A549 (cell line): Measurements from ENCODE around the gene FAM124B. TPM values are rescaled to one million over a fixed set of nuclear protein-coding genes. Genes with fewer than 3 reads are reported as not detected.
A peak's percentile ranks its signal among the peaks of the same experiment; 100 is the strongest.

Source experiments
- ATAC-seq, 2 experiments: fragments of 200-7000 bp in 1 of 2; fragments of >200 bp in 1 of 2; cut with Nextera tagmentation in 1 of 2; cut with Tn5 transposase in 1 of 2; 3 replicates each; pipeline versions ENCODE4 v1.8.0 to v1.9.1; 2018 to 2020; ENCODE audit warnings: mild to moderate bottlenecking in 1 of 2, moderate library complexity in 1 of 2
- CTCF ChIA-PET: fragments of 300-600 bp; sonication (Branson Sonifier 250); formaldehyde crosslinking; extraction: SDS; loops from one replicate; lab custom pipeline; 2021; ENCODE audit warnings: antibody characterized with exemption, inconsistent platforms; lab: Yijun Ruan, JAX
- POLR2A ChIA-PET: fragments of 350-600 bp; formaldehyde crosslinking; extraction: SDS; loops from one replicate; lab custom pipeline; 2021; ENCODE audit warnings: antibody characterized with exemption, inconsistent platforms; lab: Yijun Ruan, JAX
- DNase-seq, 2 experiments: peaks; one replicate each; pipeline versions ENCODE4 v3.0.0 to v3.0.0-alpha.2; 2011 to 2016; ENCODE audit warnings: low read depth in 1 of 2, low spot score in 1 of 2
- FAIRE-seq: peaks from 2 replicates; lab custom pipeline; 2011; peaks lifted over from hg19 to GRCh38; lab: Jason Lieb, UNC
- H3K27ac ChIP-seq, 2 experiments: fragments of >200 bp; sonication (Bioruptor Twin); formaldehyde crosslinking; 3 replicates each; pipeline ENCODE4 v1.5.1; 2016 to 2017
- H3K4me1 ChIP-seq: fragments of >200 bp; sonication (Bioruptor Twin); formaldehyde crosslinking; 3 replicates; pipeline ENCODE4 v1.6.1; 2016
- H3K4me2 ChIP-seq: fragments of >200 bp; sonication (Bioruptor Twin); formaldehyde crosslinking; 3 replicates; pipeline ENCODE4 v1.6.1; 2016
- H3K4me3 ChIP-seq: fragments of >200 bp; sonication (Bioruptor Twin); formaldehyde crosslinking; 3 replicates; pipeline ENCODE4 v1.5.1; 2016
- H3K9me3 ChIP-seq: fragments of >200 bp; sonication (Bioruptor Twin); formaldehyde crosslinking; 3 replicates; pipeline ENCODE4 v1.6.1; 2016
- CBX2 ChIP-seq: fragments of 200-600 bp; sonication (generic); IDR thresholded peaks from 2 replicates; pipeline ENCODE4 v1.6.1; 2016; ENCODE audit warnings: low read depth, mild to moderate bottlenecking, borderline replicate concordance
- CHD2 ChIP-seq: fragments of 150-350 bp; IDR thresholded peaks from 2 replicates; pipeline ENCODE4 v1.6.1; 2014; ENCODE audit warnings: low read length; ENCODE audit not compliant: partially characterized antibody
- EHF ChIP-seq: fragments of 250-450 bp; sonication (Bioruptor Pico); IDR thresholded peaks from 2 replicates; pipeline ENCODE4 v1.5.0; 2020; ENCODE audit warnings: mild to moderate bottlenecking
- FOSB ChIP-seq: fragments of 250-450 bp; sonication (Bioruptor Pico); IDR thresholded peaks from 2 replicates; pipeline ENCODE4 v1.5.0; 2020; ENCODE audit warnings: mild to moderate bottlenecking, moderate library complexity
- FOXS1 ChIP-seq: fragments of 250-450 bp; sonication (Bioruptor Pico); IDR thresholded peaks from 2 replicates; pipeline ENCODE4 v1.5.0; 2020; ENCODE audit warnings: mild to moderate bottlenecking, moderate library complexity
- HDAC2 ChIP-seq: fragments of 200-600 bp; sonication (generic); IDR thresholded peaks from 2 replicates; pipeline ENCODE4 v1.6.1; 2016
- HOXB13 ChIP-seq: fragments of 250-450 bp; sonication (Bioruptor Pico); IDR thresholded peaks from 2 replicates; pipeline ENCODE4 v1.5.0; 2020; ENCODE audit warnings: low read depth, mild to moderate bottlenecking, moderate library complexity
- KDM5A ChIP-seq: fragments of 200-600 bp; sonication (generic); IDR thresholded peaks from 2 replicates; pipeline ENCODE4 v1.6.1; 2016; ENCODE audit warnings: antibody characterized with exemption, mild to moderate bottlenecking
- MAFK ChIP-seq: fragments of 450-650 bp; IDR thresholded peaks from 2 replicates; pipeline ENCODE4 v1.6.1; 2014; ENCODE audit not compliant: partially characterized antibody
- MAZ ChIP-seq: fragments of 150-350 bp; IDR thresholded peaks from 2 replicates; pipeline ENCODE4 v1.6.1; 2014; ENCODE audit warnings: antibody characterized with exemption, low read depth, low read length, borderline replicate concordance
- NR3C1 ChIP-seq: fragments of >200 bp; sonication (Bioruptor Twin); formaldehyde crosslinking; IDR thresholded peaks from 3 replicates; pipeline ENCODE4 v1.6.1; 2017
- PHF8 ChIP-seq: fragments of 200-600 bp; sonication (generic); IDR thresholded peaks from 2 replicates; pipeline ENCODE4 v1.6.1; 2016; ENCODE audit warnings: low read depth, mild to moderate bottlenecking, antibody characterized with exemption, moderate library complexity, borderline replicate concordance
- POLR2AphosphoS2 ChIP-seq: conservative IDR thresholded peaks from 2 replicates; pipeline ENCODE4 v1.6.1; 2012; ENCODE audit warnings: low read length, improper control_type of control experiment, inconsistent platforms
- RAD21 ChIP-seq, 2 experiments: fragments of >200 bp in 1 of 2; sonication (Bioruptor Twin) in 1 of 2; formaldehyde crosslinking in 1 of 2; IDR thresholded peaks in 1 of 2; conservative IDR thresholded peaks in 1 of 2; 2 replicates in 1 of 2; 3 replicates in 1 of 2; pipeline ENCODE4 v1.6.1; 2012 to 2018; ENCODE audit warnings: inconsistent platforms in 1 of 2
- RARB ChIP-seq: fragments of 250-450 bp; sonication (Bioruptor Pico); IDR thresholded peaks from 2 replicates; pipeline ENCODE4 v1.8.0; 2021; ENCODE audit warnings: mild to moderate bottlenecking, moderate library complexity
- SMC3 ChIP-seq: fragments of >200 bp; sonication (Bioruptor Twin); formaldehyde crosslinking; IDR thresholded peaks from 3 replicates; pipeline ENCODE4 v1.6.1; 2018; ENCODE audit warnings: inconsistent platforms
- SREBF2 ChIP-seq: fragments of 450-650 bp; IDR thresholded peaks from 2 replicates; pipeline ENCODE4 v1.6.1; 2014; ENCODE audit warnings: mild to moderate bottlenecking, moderate library complexity
- TFCP2L1 ChIP-seq: fragments of 250-450 bp; sonication (Bioruptor Pico); IDR thresholded peaks from 2 replicates; pipeline ENCODE4 v1.5.0; 2021; ENCODE audit warnings: mild to moderate bottlenecking
- ZSCAN20 ChIP-seq: fragments of 250-450 bp; sonication (Bioruptor Pico); IDR thresholded peaks from 2 replicates; pipeline ENCODE4 v1.8.0; 2022; ENCODE audit warnings: mild to moderate bottlenecking, moderate library complexity
- WGBS: methylation state at CpG from one replicate; pipeline ENCODE4 v1.1.6; 2017; ENCODE audit errors: missing lambda C conversion rate; 5-methylcytosine and 5-hydroxymethylcytosine counted together
- polyA plus RNA-seq, 4 experiments: library from polyadenylated mRNA; depleted of rRNA in 3 of 4; stranded (reverse); fragments of >200 nt; fragmentation: RNase III in 1 of 4; extraction: RNeasy Plus Mini Kit Qiagen cat#74134 plus additional on column Dnase treatment in 1 of 4; gene quantifications; 2 replicates in 3 of 4; 3 replicates in 1 of 4; pipeline ENCODE4 v1.2.3, GENCODE V29; 2011 to 2017
- TF ChIP-seq, protein P1 (sequence below): fragments of >200 bp; sonication (Bioruptor Twin); formaldehyde crosslinking; IDR thresholded peaks from 3 replicates; pipeline ENCODE4 v1.5.1; 2016
- TF ChIP-seq, protein P2 (sequence below): fragments of 250-450 bp; sonication (Bioruptor Pico); IDR thresholded peaks from 2 replicates; pipeline ENCODE4 v1.5.0; 2021; ENCODE audit warnings: mild to moderate bottlenecking, moderate library complexity, borderline replicate concordance
- TF ChIP-seq, protein P3 (sequence below): IDR thresholded peaks from 2 replicates; pipeline ENCODE4 v1.6.1; 2012
- TF ChIP-seq, protein P4 (sequence below): IDR thresholded peaks from 2 replicates; pipeline ENCODE4 v1.6.1; 2012
- TF ChIP-seq, protein P5 (sequence below): fragments of >200 bp; sonication (Bioruptor Twin); formaldehyde crosslinking; IDR thresholded peaks from 3 replicates; pipeline ENCODE4 v1.6.1; 2016
- TF ChIP-seq, protein P6 (sequence below): fragments of 200-600 bp; sonication (generic); IDR thresholded peaks from 2 replicates; pipeline ENCODE4 v1.6.1; 2016; ENCODE audit warnings: antibody characterized with exemption, mild to moderate bottlenecking, moderate library complexity

FAM124B gene
- polyA plus RNA-seq, 2 of the 4 experiments (the other 2 are of a cell fraction): not detected

DNA sequence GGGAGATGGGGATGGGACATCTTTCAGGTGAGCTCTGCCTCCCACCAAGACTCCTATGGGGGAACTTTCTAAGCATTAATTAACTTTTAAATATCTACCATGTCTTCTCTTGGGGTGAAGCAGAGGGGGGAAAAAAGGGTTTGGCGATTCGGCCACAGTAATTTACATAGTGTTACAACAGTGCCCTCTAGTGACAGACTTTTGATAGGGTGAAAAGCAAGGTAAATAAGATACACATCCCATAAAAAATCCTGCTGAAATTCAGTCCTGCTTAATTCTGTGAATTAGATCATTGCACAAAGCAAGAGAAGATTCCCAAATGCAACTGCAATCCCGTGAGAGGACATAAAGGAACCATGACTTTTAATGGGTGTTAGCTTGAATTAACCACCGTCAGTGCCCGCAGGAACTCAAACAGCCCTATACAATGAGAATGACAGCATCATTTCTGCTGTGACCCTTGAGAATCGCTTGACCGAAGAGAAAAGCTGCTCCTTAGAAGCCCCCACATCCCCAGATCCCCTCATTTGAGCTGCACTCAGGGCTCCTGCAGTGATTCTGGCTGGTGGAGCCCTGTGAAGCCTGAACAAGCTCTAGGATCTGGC is 32.8 kb downstream of the FAM124B start:
- H3K4me2 ChIP-seq: no peak overlapping the region
- CTCF ChIA-PET: interaction anchor here (0.6 to 3.0 kb wide), 48 partner anchors 9 to 420 kb away, joined by 3 to 24 read pairs (median 4); partner anchors contain the start of gene FAM124B
- no peak overlapping the region for H3K4me3 ChIP-seq
- 31% methylated on average over 7 of the region's 7 CpGs for WGBS
- DNase-seq (peak; percentile 15 to 47), FAIRE-seq (no peak), ATAC-seq (peak; percentile 64 to 78; a peak in 3 of 6 replicates)
- POLR2A ChIA-PET: no interaction called here
- H3K4me1 ChIP-seq: no peaks in the 10 kb centered on the region
- H3K27ac ChIP-seq: no peak overlapping the region
- TF ChIP-seq ZSCAN20 (CRISPR knock-in tag) (no peak), SMC3 (peak; percentile 71), POLR2AphosphoS2 (no peak), PHF8 (no peak), TFCP2L1 (CRISPR knock-in tag) (no peak), MAZ (no peak), HDAC2 (no peak), EHF (CRISPR knock-in tag) (no peak), RAD21 (conservative IDR thresholded peaks at IDR 0.05 in 1 of 2, IDR thresholded peaks at IDR 0.05 in 1 of 2) (peak; percentile 64 to 74)
- TF ChIP-seq, protein P1, sequence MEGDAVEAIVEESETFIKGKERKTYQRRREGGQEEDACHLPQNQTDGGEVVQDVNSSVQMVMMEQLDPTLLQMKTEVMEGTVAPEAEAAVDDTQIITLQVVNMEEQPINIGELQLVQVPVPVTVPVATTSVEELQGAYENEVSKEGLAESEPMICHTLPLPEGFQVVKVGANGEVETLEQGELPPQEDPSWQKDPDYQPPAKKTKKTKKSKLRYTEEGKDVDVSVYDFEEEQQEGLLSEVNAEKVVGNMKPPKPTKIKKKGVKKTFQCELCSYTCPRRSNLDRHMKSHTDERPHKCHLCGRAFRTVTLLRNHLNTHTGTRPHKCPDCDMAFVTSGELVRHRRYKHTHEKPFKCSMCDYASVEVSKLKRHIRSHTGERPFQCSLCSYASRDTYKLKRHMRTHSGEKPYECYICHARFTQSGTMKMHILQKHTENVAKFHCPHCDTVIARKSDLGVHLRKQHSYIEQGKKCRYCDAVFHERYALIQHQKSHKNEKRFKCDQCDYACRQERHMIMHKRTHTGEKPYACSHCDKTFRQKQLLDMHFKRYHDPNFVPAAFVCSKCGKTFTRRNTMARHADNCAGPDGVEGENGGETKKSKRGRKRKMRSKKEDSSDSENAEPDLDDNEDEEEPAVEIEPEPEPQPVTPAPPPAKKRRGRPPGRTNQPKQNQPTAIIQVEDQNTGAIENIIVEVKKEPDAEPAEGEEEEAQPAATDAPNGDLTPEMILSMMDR: peak; percentile 84
- TF ChIP-seq, protein P2, sequence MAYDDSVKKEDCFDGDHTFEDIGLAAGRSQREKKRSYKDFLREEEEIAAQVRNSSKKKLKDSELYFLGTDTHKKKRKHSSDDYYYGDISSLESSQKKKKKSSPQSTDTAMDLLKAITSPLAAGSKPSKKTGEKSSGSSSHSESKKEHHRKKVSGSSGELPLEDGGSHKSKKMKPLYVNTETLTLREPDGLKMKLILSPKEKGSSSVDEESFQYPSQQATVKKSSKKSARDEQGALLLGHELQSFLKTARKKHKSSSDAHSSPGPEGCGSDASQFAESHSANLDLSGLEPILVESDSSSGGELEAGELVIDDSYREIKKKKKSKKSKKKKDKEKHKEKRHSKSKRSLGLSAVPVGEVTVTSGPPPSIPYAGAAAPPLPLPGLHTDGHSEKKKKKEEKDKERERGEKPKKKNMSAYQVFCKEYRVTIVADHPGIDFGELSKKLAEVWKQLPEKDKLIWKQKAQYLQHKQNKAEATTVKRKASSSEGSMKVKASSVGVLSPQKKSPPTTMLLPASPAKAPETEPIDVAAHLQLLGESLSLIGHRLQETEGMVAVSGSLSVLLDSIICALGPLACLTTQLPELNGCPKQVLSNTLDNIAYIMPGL: no peak
- no peaks in the 10 kb centered on the region for H3K9me3 ChIP-seq

DNA sequence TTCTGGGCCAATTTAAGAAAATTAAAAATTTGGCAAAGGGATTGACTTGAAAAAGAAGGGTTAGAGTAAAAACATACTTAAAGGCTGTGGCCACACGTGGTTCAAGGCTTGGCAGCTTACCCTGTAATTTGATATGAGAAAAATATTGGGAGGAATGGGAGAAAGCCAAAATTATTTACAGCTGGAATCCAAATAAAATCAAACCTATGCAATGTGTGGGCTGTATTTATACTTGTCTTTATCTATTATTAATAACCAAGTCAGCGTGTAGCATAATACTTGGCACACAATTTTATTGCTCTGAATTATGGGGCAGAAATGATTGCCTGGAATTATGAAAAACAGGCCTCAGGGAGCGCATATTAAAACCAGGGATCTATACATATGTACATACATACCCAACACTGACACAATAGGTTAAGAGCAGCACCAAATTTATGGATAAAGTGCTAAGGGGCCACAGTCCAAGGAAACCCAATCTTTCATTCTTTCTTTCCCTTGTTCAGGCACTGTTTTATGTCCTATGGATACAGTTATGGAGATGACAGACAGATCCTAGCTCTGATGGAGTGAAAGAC is 35.6 kb downstream of the FAM124B start:
- no peak for TF ChIP-seq MAFK
- no peak for TF ChIP-seq TFCP2L1 (CRISPR knock-in tag)
- no peak for TF ChIP-seq CHD2
- TF ChIP-seq, protein P3, sequence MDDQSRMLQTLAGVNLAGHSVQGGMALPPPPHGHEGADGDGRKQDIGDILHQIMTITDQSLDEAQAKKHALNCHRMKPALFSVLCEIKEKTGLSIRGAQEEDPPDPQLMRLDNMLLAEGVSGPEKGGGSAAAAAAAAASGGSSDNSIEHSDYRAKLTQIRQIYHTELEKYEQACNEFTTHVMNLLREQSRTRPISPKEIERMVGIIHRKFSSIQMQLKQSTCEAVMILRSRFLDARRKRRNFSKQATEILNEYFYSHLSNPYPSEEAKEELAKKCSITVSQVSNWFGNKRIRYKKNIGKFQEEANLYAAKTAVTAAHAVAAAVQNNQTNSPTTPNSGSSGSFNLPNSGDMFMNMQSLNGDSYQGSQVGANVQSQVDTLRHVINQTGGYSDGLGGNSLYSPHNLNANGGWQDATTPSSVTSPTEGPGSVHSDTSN: no peak
- TF ChIP-seq RARB (CRISPR knock-in tag): no peak
- TF ChIP-seq HDAC2: no peak
- no peak for TF ChIP-seq PHF8
- TF ChIP-seq HOXB13: no peak
- TF ChIP-seq EHF (CRISPR knock-in tag): no peak
- TF ChIP-seq, protein P4, sequence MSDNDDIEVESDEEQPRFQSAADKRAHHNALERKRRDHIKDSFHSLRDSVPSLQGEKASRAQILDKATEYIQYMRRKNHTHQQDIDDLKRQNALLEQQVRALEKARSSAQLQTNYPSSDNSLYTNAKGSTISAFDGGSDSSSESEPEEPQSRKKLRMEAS: no peak
- TF ChIP-seq, protein P5, sequence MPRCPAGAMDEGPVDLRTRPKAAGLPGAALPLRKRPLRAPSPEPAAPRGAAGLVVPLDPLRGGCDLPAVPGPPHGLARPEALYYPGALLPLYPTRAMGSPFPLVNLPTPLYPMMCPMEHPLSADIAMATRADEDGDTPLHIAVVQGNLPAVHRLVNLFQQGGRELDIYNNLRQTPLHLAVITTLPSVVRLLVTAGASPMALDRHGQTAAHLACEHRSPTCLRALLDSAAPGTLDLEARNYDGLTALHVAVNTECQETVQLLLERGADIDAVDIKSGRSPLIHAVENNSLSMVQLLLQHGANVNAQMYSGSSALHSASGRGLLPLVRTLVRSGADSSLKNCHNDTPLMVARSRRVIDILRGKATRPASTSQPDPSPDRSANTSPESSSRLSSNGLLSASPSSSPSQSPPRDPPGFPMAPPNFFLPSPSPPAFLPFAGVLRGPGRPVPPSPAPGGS: no peak
- TF ChIP-seq CBX2: no peak
- no peak for TF ChIP-seq FOSB (CRISPR knock-in tag)
- TF ChIP-seq KDM5A: no peak
- no peak for TF ChIP-seq FOXS1
- TF ChIP-seq MAZ: no peak
- TF ChIP-seq SREBF2: no peak
- TF ChIP-seq NR3C1: no peak
- TF ChIP-seq, protein P6, sequence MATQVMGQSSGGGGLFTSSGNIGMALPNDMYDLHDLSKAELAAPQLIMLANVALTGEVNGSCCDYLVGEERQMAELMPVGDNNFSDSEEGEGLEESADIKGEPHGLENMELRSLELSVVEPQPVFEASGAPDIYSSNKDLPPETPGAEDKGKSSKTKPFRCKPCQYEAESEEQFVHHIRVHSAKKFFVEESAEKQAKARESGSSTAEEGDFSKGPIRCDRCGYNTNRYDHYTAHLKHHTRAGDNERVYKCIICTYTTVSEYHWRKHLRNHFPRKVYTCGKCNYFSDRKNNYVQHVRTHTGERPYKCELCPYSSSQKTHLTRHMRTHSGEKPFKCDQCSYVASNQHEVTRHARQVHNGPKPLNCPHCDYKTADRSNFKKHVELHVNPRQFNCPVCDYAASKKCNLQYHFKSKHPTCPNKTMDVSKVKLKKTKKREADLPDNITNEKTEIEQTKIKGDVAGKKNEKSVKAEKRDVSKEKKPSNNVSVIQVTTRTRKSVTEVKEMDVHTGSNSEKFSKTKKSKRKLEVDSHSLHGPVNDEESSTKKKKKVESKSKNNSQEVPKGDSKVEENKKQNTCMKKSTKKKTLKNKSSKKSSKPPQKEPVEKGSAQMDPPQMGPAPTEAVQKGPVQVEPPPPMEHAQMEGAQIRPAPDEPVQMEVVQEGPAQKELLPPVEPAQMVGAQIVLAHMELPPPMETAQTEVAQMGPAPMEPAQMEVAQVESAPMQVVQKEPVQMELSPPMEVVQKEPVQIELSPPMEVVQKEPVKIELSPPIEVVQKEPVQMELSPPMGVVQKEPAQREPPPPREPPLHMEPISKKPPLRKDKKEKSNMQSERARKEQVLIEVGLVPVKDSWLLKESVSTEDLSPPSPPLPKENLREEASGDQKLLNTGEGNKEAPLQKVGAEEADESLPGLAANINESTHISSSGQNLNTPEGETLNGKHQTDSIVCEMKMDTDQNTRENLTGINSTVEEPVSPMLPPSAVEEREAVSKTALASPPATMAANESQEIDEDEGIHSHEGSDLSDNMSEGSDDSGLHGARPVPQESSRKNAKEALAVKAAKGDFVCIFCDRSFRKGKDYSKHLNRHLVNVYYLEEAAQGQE: no peak
- WGBS: 70% methylated on average over 3 of the region's 3 CpGs

More for the DNA sequence above, 35.6 kb downstream of the FAM124B start:
- DNase-seq (no peak), ATAC-seq (no peak), FAIRE-seq (no peak)
- H3K9me3 ChIP-seq: no peaks in the 10 kb centered on the region
- no peak overlapping the region for H3K27ac ChIP-seq
- H3K4me2 ChIP-seq: no peak overlapping the region
- ChIA-PET CTCF (interaction anchor here (1.0 to 2.5 kb wide), 2 partner anchors 284 to 396 kb away, joined by 3 to 7 read pairs; no protein-coding TSS in a partner anchor), POLR2A (no interaction called here)
- no peaks in the 10 kb centered on the region for H3K4me1 ChIP-seq
- no peak overlapping the region for H3K4me3 ChIP-seq
